K562 (cell line): ENCODE data around the gene IQCE. TPM values are rescaled to one million over a fixed set of nuclear protein-coding genes. Genes with fewer than 3 reads are reported as not detected.
A peak's percentile ranks its signal among the peaks of the same experiment; 100 is the strongest.
"Not testable (repeated sequence)": the region's sequence is repeated elsewhere in the genome, so short reads cannot be mapped to it uniquely, and the experiment has no call there.

Experiments used
- ATAC-seq: fragments of 200-7000 bp; cut with Tn5 transposase; 3 replicates; pipeline ENCODE4 v1.9.1; 2020; ENCODE audit warnings: moderate library complexity
- BruUV-seq: library from RNA; stranded (reverse); fragments of 400-500 nt; replicated peaks from 2 replicates; lab custom pipeline; 2021; lab: Mats Ljungman, UMichigan
- CTCF ChIA-PET: fragments of 300-600 bp; formaldehyde crosslinking; extraction: SDS; loops from one replicate; lab custom pipeline; 2021; ENCODE audit warnings: low intra/inter-chr PET ratio; lab: Yijun Ruan, JAX
- POLR2A ChIA-PET: fragments of 300-600, 350-650 bp; sonication (Branson Sonifier 250); formaldehyde crosslinking; extraction: SDS; loops from one replicate; lab custom pipeline; 2021; ENCODE audit warnings: antibody characterized with exemption, inconsistent platforms; lab: Yijun Ruan, JAX
- DNase-seq, 4 experiments: peaks; one replicate each; pipeline versions ENCODE4 v3.0.0 to v3.0.0-alpha.2; 2011 to 2018; ENCODE audit warnings: low spot score in 3 of 4, mixed read lengths in 3 of 4; ENCODE audit errors: extremely low read depth in 1 of 4
- FAIRE-seq: peaks from 2 replicates; lab custom pipeline; 2011; peaks lifted over from hg19 to GRCh38; lab: Jason Lieb, UNC
- H2AFZ ChIP-seq: 2 replicates; pipeline ENCODE4 v1.6.0; 2011; ENCODE audit warnings: low read depth, low read length, control low read depth, inconsistent platforms
- H3K27ac ChIP-seq: fragments of 200-600 bp; 3 replicates; pipeline ENCODE4 v1.8.0; 2011; ENCODE audit warnings: low read depth, mild to moderate bottlenecking, control low read depth, inconsistent platforms, low read length, moderate library complexity, mixed read lengths; ENCODE audit errors: extremely low read depth
- H3K27me3 ChIP-seq, 2 experiments: fragments of 300-600 bp in 1 of 2; 2 replicates in 1 of 2; 3 replicates in 1 of 2; pipeline versions ENCODE4 v1.6.0 to v1.8.0; 2011; ENCODE audit warnings: inconsistent platforms in 2 of 2, low read length in 2 of 2, mild to moderate bottlenecking in 1 of 2, mixed read lengths in 1 of 2, moderate library complexity in 1 of 2; ENCODE audit not compliant: control insufficient read depth in 2 of 2, insufficient read depth in 2 of 2
- H3K36me3 ChIP-seq: fragments of 300-600 bp; 3 replicates; pipeline ENCODE4 v1.8.0; 2011; ENCODE audit warnings: mild to moderate bottlenecking, low read length, inconsistent platforms; ENCODE audit not compliant: control insufficient read depth, insufficient read depth
- H3K4me1 ChIP-seq, 2 experiments: fragments of 200-600 bp in 1 of 2; replicated peaks in 1 of 2; 2 replicates in 1 of 2; 3 replicates in 1 of 2; pipeline versions ENCODE4 v1.5.1 to v1.8.0; 2011; ENCODE audit warnings: inconsistent platforms in 2 of 2, low read length in 2 of 2, mild to moderate bottlenecking in 1 of 2, mixed read lengths in 1 of 2, moderate library complexity in 1 of 2; ENCODE audit not compliant: control insufficient read depth in 2 of 2, insufficient read depth in 2 of 2
- H3K4me2 ChIP-seq: 2 replicates; pipeline ENCODE4 v1.6.1; 2011; ENCODE audit warnings: low read length, control low read depth, inconsistent platforms, mixed read lengths; ENCODE audit not compliant: insufficient read depth
- H3K4me3 ChIP-seq: fragments of 200-600 bp; sonication (generic), shearing (Covaris generic); 2 replicates; pipeline ENCODE4 v1.5.1; 2016; ENCODE audit warnings: control low read depth, inconsistent platforms
- H3K79me2 ChIP-seq: fragments of 200-600 bp; 3 replicates; pipeline ENCODE4 v1.8.0; 2011; ENCODE audit warnings: low read length, inconsistent platforms; ENCODE audit not compliant: control insufficient read depth, insufficient read depth
- H3K9ac ChIP-seq, 2 experiments: 2 replicates each; pipeline versions ENCODE4 v1.6.0 to v1.6.1; 2011; ENCODE audit warnings: low read depth in 2 of 2, low read length in 2 of 2, control low read depth in 1 of 2, inconsistent platforms in 1 of 2, mild to moderate bottlenecking in 1 of 2, mixed read lengths in 1 of 2; ENCODE audit not compliant: insufficient read depth in 1 of 2
- H3K9me1 ChIP-seq: one replicate; pipeline ENCODE4 v1.6.0; 2011; ENCODE audit warnings: inconsistent platforms, mild to moderate bottlenecking, low read length, moderate library complexity; ENCODE audit not compliant: control insufficient read depth, insufficient read depth
- H3K9me3 ChIP-seq: replicated peaks from 2 replicates; pipeline ENCODE4 v1.5.1; 2011; ENCODE audit warnings: low read depth, low read length, inconsistent platforms; ENCODE audit not compliant: control insufficient read depth, insufficient read depth
- H4K20me1 ChIP-seq: replicated peaks from 2 replicates; pipeline ENCODE4 v1.6.1; 2011; ENCODE audit warnings: low read length, inconsistent platforms, mixed read lengths; ENCODE audit not compliant: control insufficient read depth, insufficient read depth
- WGBS: fragments of 100-300 bp; shearing (Covaris generic); methylation state at CpG from one replicate; pipeline ENCODE4 v1.1.6; 2016; ENCODE audit warnings: low coverage, mixed read lengths; ENCODE audit not compliant: insufficient coverage; ENCODE audit errors: missing lambda C conversion rate; 5-methylcytosine and 5-hydroxymethylcytosine counted together
- in situ Hi-C: fragments of 300-500 bp; cut with MboI; formaldehyde crosslinking; loops from 4 replicates; pipeline ENCODE4 v1.15.0; 2018; ENCODE audit warnings: inconsistent platforms, mixed read lengths
- intact Hi-C: fragments of 100-400 bp; cut with micrococcal nuclease; formaldehyde crosslinking; loops from 2 replicates; pipeline ENCODE4 v1.14.2; 2022
- polyA plus RNA-seq, 8 experiments: library from polyadenylated mRNA; depleted of rRNA in 4 of 8; stranded (reverse) in 5 of 8; unstranded in 3 of 8; fragments of >200 nt; fragmentation: Nextera tagmentation in 2 of 8; fragmentation: Illumina TruSeq in 1 of 8; extraction: Ambion mirVana in 2 of 8; extraction: Trizol in 1 of 8; gene quantifications; 2 replicates each; pipeline versions ENCODE4 v1.2.1 to v1.2.3, GENCODE V29; 2011 to 2014; ENCODE audit warnings: inconsistent platforms in 1 of 8, missing spikeins in 1 of 8
- total RNA-seq, 7 experiments: library from RNA; depleted of rRNA in 6 of 7; stranded (reverse); fragments of >200 nt in 6 of 7; fragmentation: Illumina TruSeq in 2 of 7; extraction: Trizol in 2 of 7; gene quantifications; 2 replicates each; pipeline versions ENCODE4 v1.2.1 to v1.2.3, GENCODE V29; 2011 to 2021; ENCODE audit warnings: low replicate concordance in 1 of 7
- TF ChIP-seq, protein P1 (sequence below): fragments of 150-350 bp; conservative IDR thresholded peaks from 2 replicates; pipeline ENCODE4 v1.6.1; 2014; ENCODE audit warnings: low read length
- TF ChIP-seq, protein P2 (sequence below): sonication (generic); formaldehyde crosslinking; IDR thresholded peaks from 2 replicates; pipeline ENCODE4 v1.8.1; 2023; ENCODE audit warnings: mild to moderate bottlenecking, missing genetic modification reagents

Gene IQCE
- total and polyA plus RNA-seq, 9 of the 15 experiments (the other 6 are each of a cell fraction or from before 2014, with no cell fraction given), result 0.18 to 8.5 (median 4.2) TPM

- TF ChIP-seq, protein P1, sequence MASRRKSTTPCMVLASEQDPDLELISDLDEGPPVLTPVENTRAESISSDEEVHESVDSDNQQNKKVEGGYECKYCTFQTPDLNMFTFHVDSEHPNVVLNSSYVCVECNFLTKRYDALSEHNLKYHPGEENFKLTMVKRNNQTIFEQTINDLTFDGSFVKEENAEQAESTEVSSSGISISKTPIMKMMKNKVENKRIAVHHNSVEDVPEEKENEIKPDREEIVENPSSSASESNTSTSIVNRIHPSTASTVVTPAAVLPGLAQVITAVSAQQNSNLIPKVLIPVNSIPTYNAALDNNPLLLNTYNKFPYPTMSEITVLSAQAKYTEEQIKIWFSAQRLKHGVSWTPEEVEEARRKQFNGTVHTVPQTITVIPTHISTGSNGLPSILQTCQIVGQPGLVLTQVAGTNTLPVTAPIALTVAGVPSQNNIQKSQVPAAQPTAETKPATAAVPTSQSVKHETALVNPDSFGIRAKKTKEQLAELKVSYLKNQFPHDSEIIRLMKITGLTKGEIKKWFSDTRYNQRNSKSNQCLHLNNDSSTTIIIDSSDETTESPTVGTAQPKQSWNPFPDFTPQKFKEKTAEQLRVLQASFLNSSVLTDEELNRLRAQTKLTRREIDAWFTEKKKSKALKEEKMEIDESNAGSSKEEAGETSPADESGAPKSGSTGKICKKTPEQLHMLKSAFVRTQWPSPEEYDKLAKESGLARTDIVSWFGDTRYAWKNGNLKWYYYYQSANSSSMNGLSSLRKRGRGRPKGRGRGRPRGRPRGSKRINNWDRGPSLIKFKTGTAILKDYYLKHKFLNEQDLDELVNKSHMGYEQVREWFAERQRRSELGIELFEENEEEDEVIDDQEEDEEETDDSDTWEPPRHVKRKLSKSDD, result no peak
These were observed 28.4 kb upstream of the IQCE start (continued) for GRCh38 chr7:2530071-2530987.

DNA sequence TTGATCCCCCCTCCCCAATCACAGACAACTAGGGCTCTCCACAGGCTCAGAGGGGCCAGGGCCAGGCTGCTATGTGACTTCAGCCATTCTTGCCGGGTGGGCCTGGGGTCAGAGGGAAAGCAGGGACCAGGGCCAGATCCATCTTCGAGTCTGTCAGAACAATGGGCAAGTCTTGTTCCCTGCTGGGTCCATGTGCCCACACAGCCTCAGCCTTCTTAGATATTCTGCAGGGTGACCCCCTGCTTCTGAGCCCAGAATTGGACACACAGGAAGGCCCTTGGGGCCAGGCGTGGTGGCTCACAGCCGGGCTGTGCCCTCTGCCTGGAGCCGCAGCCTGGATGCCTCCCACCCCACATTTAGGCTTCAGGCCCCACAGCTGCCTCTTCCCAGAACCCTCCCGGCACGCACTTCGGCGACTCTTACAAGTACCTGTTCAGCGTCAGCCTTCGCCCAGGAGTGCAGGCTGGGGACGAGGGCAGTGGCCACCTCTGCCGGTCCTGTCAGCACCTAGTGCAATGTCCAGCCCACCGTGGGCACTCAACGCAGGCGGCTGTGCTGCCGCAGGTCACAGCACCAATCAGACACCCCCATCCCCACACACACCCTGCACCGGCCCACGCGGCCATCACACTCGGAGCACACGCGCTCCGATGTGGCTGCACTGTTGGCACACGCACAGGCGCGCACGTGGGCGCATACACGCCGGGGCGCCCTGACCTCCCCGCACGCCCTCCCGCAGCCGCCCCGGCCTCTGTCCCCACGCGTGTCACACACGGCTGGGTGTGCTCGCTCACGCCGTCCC, 27.6 kb upstream of the IQCE start:
- H3K4me3 ChIP-seq, H3K4me2 ChIP-seq, H3K79me2 ChIP-seq, H3K9me3 ChIP-seq, H3K36me3 ChIP-seq, H3K27me3 ChIP-seq, BruUV-seq, H2AFZ ChIP-seq, DNase-seq, H4K20me1 ChIP-seq, ATAC-seq, intact Hi-C loops, in situ Hi-C loops, CTCF ChIA-PET, H3K9me1 ChIP-seq, FAIRE-seq: not testable (repeated sequence)
- Histone ChIP-seq H3K9ac (peak overlapping the region in 1 of 2 experiments; percentile 53; a peak in 1 of 4 replicates), H3K4me1 (peaks cover 25 to 52% of the 10 kb centered on the region in 2 experiments), H3K27ac (peak overlapping the region; percentile 42; the same call in 1 of the 3 replicates)
- TF ChIP-seq, protein P2, sequence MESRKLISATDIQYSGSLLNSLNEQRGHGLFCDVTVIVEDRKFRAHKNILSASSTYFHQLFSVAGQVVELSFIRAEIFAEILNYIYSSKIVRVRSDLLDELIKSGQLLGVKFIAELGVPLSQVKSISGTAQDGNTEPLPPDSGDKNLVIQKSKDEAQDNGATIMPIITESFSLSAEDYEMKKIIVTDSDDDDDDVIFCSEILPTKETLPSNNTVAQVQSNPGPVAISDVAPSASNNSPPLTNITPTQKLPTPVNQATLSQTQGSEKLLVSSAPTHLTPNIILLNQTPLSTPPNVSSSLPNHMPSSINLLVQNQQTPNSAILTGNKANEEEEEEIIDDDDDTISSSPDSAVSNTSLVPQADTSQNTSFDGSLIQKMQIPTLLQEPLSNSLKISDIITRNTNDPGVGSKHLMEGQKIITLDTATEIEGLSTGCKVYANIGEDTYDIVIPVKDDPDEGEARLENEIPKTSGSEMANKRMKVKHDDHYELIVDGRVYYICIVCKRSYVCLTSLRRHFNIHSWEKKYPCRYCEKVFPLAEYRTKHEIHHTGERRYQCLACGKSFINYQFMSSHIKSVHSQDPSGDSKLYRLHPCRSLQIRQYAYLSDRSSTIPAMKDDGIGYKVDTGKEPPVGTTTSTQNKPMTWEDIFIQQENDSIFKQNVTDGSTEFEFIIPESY, result peak; percentile 54; the same call in 1 of the 2 replicates
- 70% methylated on average over 8 of the region's 43 CpGs for WGBS
- POLR2A ChIA-PET, result interaction anchor here (0.7 kb wide), 1 partner anchor 152 kb away, joined by 3 read pairs; no protein-coding TSS in a partner anchor

- ATAC-seq, H3K9me3 ChIP-seq, intact Hi-C loops, H3K36me3 ChIP-seq, BruUV-seq, H3K9me1 ChIP-seq, H3K79me2 ChIP-seq, DNase-seq, POLR2A ChIA-PET, H3K4me2 ChIP-seq, CTCF ChIA-PET, H3K4me3 ChIP-seq, H3K27ac ChIP-seq, in situ Hi-C loops, FAIRE-seq, H3K9ac ChIP-seq, H2AFZ ChIP-seq, H4K20me1 ChIP-seq, H3K27me3 ChIP-seq: not testable (repeated sequence)
- WGBS, result 67% methylated on average over 1 of the region's 17 CpGs
- H3K4me1 ChIP-seq, result peaks cover 25 to 47% of the 10 kb centered on the region in 2 experiments
These were observed 27.0 kb upstream of the IQCE start for GRCh38 chr7:2531796-2532110.
